ENCODE results near the gene NAA35. TPM values are rescaled to one million over a fixed set of nuclear protein-coding genes. Genes with fewer than 3 reads are reported as not detected.

The NAA35 gene
- total and polyA plus RNA-seq, 9 of the 15 experiments (the other 6 are each of a cell fraction or from before 2014, with no cell fraction given), result 17.7 to 43.9 (median 29.0) TPM

- TF ChIP-seq CREB5 (CRISPR knock-in tag; IDR thresholded peaks at IDR 0.05), result no peak
- TF ChIP-seq ELF1 (tag; IDR thresholded peaks at IDR 0.05), result no peak
- TF ChIP-seq FOXA3 (CRISPR knock-in tag; conservative IDR thresholded peaks at IDR 0.05 in 1 of 2, IDR thresholded peaks at IDR 0.05 in 1 of 2), result no peak
Measured at GRCh38 chr9:86052556-86053468, 111.9 kb downstream of the NAA35 start (continued).

- BruUV-seq (replicated peaks), result no TSS peak
- Histone ChIP-seq H3K36me3 (ENCODE audit: control insufficient read depth, insufficient read depth, low read length) (no peaks in the 10 kb centered on the region), H3K27me3 (ENCODE audit: control insufficient read depth in 2 of 2, insufficient read depth in 2 of 2, low read length in 2 of 2) (peaks cover 0 to 40% of the 10 kb centered on the region in 2 experiments; a peak in 4 of 5 replicates), H3K27ac (ENCODE audit: extremely low read depth, low read depth, low read length) (no peak overlapping the region), H4K20me1 (replicated peaks; ENCODE audit: control insufficient read depth, insufficient read depth, low read length) (no peaks in the 10 kb centered on the region), H3K4me1 (replicated peaks in 1 of 2; ENCODE audit: control insufficient read depth in 2 of 2, insufficient read depth in 2 of 2, low read length in 2 of 2) (no peaks in the 10 kb centered on the region), H3K4me3 (no peak overlapping the region), H3K9me3 (replicated peaks; ENCODE audit: control insufficient read depth, insufficient read depth, low read depth, low read length) (no peaks in the 10 kb centered on the region), H2AFZ (ENCODE audit: low read depth, low read length) (no peak overlapping the region), H3K79me2 (ENCODE audit: control insufficient read depth, insufficient read depth, low read length) (no peaks in the 10 kb centered on the region), H3K9ac (ENCODE audit: insufficient read depth in 1 of 2, low read depth in 2 of 2, low read length in 2 of 2) (no peak overlapping the region), H3K9me1 (ENCODE audit: control insufficient read depth, insufficient read depth, low read length) (no peaks in the 10 kb centered on the region), H3K4me2 (ENCODE audit: insufficient read depth, low read length) (no peak overlapping the region)
- CTCF ChIA-PET (ENCODE audit: low intra/inter-chr PET ratio), result no interaction called here
- DNase-seq (ENCODE audit: extremely low read depth in 1 of 4, low spot score in 3 of 4) (no peak), ATAC-seq (peak; percentile 33; the same call in 1 of the 3 replicates), FAIRE-seq (no peak)
- POLR2A ChIA-PET, result no interaction called here
- in situ Hi-C loops (cut with MboI), result no loop called here
- intact Hi-C loops (cut with micrococcal nuclease), result no loop called here
- 0% methylated on average over 3 of the region's 3 CpGs for WGBS (ENCODE audit: insufficient coverage, low coverage, missing lambda C conversion rate)
- no peak for TF ChIP-seq ZBTB26 (CRISPR knock-in tag; IDR thresholded peaks at IDR 0.05)
- no peak for TF ChIP-seq ARHGAP35 (IDR thresholded peaks at IDR 0.05; ENCODE audit: partially characterized antibody)
- TF ChIP-seq CEBPG (CRISPR knock-in tag; IDR thresholded peaks at IDR 0.05), result no peak
- peak in 1 of 2 experiments; percentile 69; a peak in 1 of 4 replicates for TF ChIP-seq CEBPG (tag; conservative IDR thresholded peaks at IDR 0.05 in 1 of 2, IDR thresholded peaks at IDR 0.05 in 1 of 2)
- TF ChIP-seq HBP1 (CRISPR knock-in tag; IDR thresholded peaks at IDR 0.05), result no peak
Measured at GRCh38 chr9:86054695-86055094, 113.7 kb downstream of the NAA35 start.
